AG04449 (cell line): ENCODE results near the gene C10orf105.

Experiments
- CTCF ChIA-PET: fragments of 350-600 bp; formaldehyde crosslinking; extraction: SDS; loops from one replicate; lab custom pipeline; 2021; ENCODE audit warnings: antibody characterized with exemption; lab: Yijun Ruan, JAX
- POLR2A ChIA-PET: fragments of 400-600, 350-600 bp; formaldehyde crosslinking; extraction: SDS; loops from one replicate; lab custom pipeline; 2020; ENCODE audit warnings: antibody characterized with exemption, inconsistent platforms; lab: Yijun Ruan, JAX
- DNase-seq: peaks from one replicate; pipeline ENCODE4 v3.0.0-alpha.2; 2010; ENCODE audit warnings: low read depth, low spot score
- H3K4me3 ChIP-seq: 2 replicates; pipeline ENCODE4 v1.5.1; 2011; ENCODE audit warnings: low read depth, mild to moderate bottlenecking, control low read depth, low read length
- TF ChIP-seq, protein P1 (sequence below): IDR thresholded peaks from one replicate; pipeline ENCODE4 v1.5.1; 2011; ENCODE audit warnings: mild to moderate bottlenecking, moderate library complexity, low read length, control low read depth, inconsistent platforms; ENCODE audit not compliant: insufficient read depth; ENCODE audit errors: missing control alignments

C10orf105 gene

DNA sequence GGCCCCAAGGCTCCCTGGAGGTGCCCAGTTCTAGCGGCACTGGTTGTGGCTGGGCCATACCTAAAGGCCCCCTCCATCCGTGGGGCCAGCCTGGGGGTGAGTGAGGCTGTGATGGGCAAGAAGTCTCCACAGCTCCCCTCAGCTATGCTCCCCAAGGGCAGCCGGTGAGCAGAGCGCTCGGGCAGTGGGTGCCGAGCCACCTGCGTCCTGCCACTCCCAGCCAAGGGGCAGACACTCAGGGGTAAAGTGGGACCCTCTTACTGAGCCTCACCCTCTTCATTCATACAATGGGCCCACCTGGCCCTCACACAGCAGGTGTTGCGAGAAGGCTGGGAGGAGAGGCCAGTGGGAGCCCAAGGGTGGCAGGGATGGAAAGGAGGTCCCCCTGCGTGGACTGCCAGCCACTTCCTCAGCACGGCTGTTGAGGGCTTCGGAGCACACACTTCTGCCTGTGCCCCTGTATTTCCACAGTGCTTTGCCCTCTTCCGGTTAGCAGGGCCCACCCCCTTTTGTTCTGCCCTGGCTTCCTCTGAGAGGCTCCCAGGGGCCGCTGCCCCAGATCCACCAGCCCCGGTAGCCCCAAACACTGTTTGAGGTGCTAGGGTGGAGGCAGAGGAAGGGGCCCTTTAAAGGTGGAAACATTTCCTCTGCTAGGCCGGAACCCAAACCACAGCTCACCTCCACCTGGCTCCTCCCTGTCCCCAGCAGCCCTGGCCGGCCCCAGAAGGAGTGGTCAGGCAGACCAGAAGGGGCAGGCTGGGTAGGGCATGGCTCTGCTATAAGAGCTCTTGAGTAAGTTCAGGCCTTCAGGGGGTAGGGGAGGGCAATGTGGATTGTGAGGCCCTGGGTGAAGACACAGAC is 16.4 kb upstream of the C10orf105 start:
- TF ChIP-seq, protein P1, sequence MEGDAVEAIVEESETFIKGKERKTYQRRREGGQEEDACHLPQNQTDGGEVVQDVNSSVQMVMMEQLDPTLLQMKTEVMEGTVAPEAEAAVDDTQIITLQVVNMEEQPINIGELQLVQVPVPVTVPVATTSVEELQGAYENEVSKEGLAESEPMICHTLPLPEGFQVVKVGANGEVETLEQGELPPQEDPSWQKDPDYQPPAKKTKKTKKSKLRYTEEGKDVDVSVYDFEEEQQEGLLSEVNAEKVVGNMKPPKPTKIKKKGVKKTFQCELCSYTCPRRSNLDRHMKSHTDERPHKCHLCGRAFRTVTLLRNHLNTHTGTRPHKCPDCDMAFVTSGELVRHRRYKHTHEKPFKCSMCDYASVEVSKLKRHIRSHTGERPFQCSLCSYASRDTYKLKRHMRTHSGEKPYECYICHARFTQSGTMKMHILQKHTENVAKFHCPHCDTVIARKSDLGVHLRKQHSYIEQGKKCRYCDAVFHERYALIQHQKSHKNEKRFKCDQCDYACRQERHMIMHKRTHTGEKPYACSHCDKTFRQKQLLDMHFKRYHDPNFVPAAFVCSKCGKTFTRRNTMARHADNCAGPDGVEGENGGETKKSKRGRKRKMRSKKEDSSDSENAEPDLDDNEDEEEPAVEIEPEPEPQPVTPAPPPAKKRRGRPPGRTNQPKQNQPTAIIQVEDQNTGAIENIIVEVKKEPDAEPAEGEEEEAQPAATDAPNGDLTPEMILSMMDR, result no peak
- no peak for DNase-seq
- POLR2A ChIA-PET, result no interaction called here
- CTCF ChIA-PET, result interaction anchor here (2.3 kb wide), 1 partner anchor 10 kb away, joined by 7 read pairs; no protein-coding TSS in a partner anchor
- no peak overlapping the region for H3K4me3 ChIP-seq

DNA sequence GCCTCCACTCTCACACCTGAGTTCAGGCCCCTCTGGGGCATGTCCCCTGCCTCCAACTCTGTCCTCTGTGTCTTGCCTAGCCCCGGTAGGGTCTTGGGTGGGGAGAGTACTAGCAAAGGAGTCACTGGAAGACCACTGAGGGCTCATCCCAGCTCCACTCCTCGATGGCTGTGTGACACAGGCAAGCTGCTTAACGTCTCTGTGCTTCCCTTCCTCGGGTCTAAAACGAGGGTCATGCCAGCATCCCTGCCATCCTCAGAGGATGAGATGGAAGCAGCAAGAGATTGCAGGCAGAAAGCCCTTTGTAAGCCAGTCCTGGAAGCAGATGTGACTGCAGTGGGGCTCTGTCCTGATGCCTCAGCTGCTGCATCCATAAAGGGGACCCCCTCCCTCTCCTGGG is 15.2 kb upstream of the C10orf105 start:
- ChIA-PET POLR2A (no interaction called here), CTCF (interaction anchor here (1.3 kb wide), 1 partner anchor 37 kb away, joined by 3 read pairs; no protein-coding TSS in a partner anchor)
- TF ChIP-seq, protein P1, result no peak
- no peak for DNase-seq
- H3K4me3 ChIP-seq, result no peak overlapping the region

DNA sequence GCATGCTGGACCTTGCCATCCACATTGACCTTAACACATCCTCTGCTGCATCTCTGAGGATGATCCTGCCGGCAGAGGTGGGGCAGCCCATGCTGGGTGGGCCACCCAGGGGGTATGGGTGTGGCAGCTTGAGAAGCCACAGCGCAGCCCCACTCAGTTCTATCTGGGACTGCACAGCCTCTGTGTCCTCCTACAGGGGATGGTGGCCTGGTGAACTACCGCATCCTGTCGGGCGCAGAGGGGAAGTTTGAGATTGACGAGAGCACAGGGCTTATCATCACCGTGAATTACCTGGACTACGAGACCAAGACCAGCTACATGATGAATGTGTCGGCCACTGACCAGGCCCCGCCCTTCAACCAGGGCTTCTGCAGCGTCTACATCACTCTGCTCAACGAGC is 12.2 kb upstream of the C10orf105 start:
- no peak overlapping the region for H3K4me3 ChIP-seq
- TF ChIP-seq, protein P1, result no peak
- ChIA-PET CTCF (interaction anchor here (0.7 to 1.0 kb wide), 2 partner anchors 24 to 414 kb away, joined by 3 read pairs; no protein-coding TSS in a partner anchor), POLR2A (no interaction called here)
- DNase-seq, result no peak

DNA sequence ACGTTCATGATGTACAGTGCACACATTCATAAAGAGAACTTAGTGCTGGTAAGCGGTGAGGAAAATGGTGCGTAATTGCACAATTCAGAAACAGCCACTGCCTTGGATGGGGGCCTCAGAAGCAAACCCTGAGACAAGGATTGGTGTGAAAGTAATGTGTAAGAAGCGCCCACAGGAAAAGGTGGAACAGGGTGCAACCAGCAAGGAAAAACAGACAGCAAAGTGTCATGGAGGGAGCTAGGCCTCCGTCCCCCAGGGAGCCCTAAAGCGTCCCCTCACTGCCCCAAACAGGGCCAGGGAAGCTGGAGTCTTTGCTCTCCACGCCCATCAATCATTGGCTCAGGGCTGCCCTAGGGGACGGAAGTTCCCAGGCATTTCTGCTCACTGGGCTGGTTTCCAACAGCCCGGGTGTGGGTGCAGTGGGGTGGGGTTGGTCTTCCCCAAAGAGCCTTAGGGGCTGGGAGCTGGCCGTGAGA is 9.6 kb upstream of the C10orf105 start:
- ChIA-PET POLR2A (no interaction called here), CTCF (interaction anchor here (1.0 kb wide), 1 partner anchor 15 kb away, joined by 3 read pairs; no protein-coding TSS in a partner anchor)
- TF ChIP-seq, protein P1, result no peak
- DNase-seq, result no peak
- H3K4me3 ChIP-seq, result no peak overlapping the region

DNA sequence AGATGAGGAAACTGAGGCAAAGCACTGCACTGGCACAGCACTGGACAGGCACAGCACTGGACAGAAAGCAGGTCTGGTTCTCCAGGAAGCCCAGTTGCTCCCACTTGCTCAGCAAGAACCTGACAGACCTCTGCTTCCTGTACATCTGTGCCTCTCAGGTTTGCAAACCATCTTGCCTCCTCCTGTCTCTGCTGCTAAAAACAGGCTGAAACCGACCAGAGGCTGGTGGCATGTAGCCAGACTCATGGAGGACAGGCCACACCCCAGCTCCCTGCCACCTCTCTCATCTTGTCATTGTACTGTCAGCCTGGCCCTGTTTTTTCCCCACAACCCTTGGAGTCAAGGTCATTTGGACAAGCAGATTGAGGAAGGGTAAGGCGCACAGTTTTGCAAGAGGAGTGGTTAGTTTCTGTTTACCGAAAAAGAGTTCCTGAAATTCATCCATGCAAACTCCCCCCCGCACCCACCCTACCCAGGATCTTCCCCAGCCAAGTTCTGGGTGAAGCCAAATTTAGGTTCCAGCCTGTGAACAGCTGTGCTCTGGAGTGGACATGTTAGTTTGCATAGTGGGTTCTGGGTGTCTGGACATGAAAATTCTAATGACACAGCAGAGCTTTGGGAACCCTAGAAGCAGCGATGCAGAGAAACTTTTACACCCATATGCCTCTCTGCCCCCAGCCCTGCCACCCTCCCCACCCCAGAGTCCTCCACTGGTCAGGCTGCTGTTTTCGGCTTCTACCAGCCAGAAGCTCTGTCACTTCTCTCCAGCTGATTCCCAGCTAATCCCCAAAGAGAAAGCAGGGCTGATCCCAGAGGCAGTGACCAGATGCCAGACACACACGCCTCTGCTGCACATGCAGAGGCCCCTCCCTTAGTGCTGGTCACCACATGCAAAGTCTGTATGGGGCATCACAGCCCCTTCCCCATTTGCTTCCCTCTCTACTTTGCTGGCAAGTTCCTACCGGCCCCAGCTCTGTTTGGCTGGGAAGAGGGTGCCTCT is 8.5 kb upstream of the C10orf105 start:
- no peak for DNase-seq
- POLR2A ChIA-PET, result no interaction called here
- H3K4me3 ChIP-seq, result no peak overlapping the region
- TF ChIP-seq, protein P1, result no peak
- CTCF ChIA-PET, result interaction anchor here (0.7 to 3.0 kb wide), 6 partner anchors 10 to 85 kb away, joined by 3 to 13 read pairs (median 4); no protein-coding TSS in a partner anchor
